Ishikawa (cell line): Measurements from ENCODE around the gene NDUFB2.

Source experiments
- CEBPB ChIP-seq: IDR thresholded peaks from 2 replicates; pipeline ENCODE4 v1.6.1; 2012
- CREB1 ChIP-seq: IDR thresholded peaks from 2 replicates; pipeline ENCODE4 v1.6.1; 2012; ENCODE audit warnings: low read depth
- EGR1 ChIP-seq: IDR thresholded peaks from 2 replicates; pipeline ENCODE4 v1.6.1; 2012
- YY1 ChIP-seq: IDR thresholded peaks from 2 replicates; pipeline ENCODE4 v1.6.1; 2012; ENCODE audit warnings: low read depth

GRCh38 chr7:140661124-140661523 is 35.4 kb upstream of the NDUFB2 start:
- TF ChIP-seq CREB1, result no peak
- TF ChIP-seq CEBPB, result no peak
- TF ChIP-seq YY1, result no peak
- no peak for TF ChIP-seq EGR1
